ENCODE results near the gene OLFM4. TPM values are rescaled to one million over a fixed set of nuclear protein-coding genes. Genes with fewer than 3 reads are reported as not detected.
"Not testable (repeated sequence)": the region's sequence is repeated elsewhere in the genome, so short reads cannot be mapped to it uniquely, and the experiment has no call there.

The OLFM4 gene
- not detected in 2 replicates for total RNA-seq (2014; rRNA removed; shearing (Covaris generic))

GRCh38 chr13:53028637-53029203 lies at the start of gene OLFM4:
Gene OLFM4, plus strand, starts transcription at chr13:53028813. Its CDS starts 24 bp downstream, at chr13:53028837.
- DNase-seq (ENCODE audit: low read depth): no peak

- DNase-seq (ENCODE audit: low read depth): no peak
These were observed 49.6 kb upstream of the OLFM4 start for GRCh38 chr13:52978989-52979388.

- no peak for DNase-seq (ENCODE audit: low read depth)
These were observed 47.9 kb upstream of the OLFM4 start for GRCh38 chr13:52980695-52981094.

- DNase-seq (ENCODE audit: low read depth): no peak
These were observed 44.8 kb upstream of the OLFM4 start for GRCh38 chr13:52983836-52984235.

GRCh38 chr13:52984881-52985363 lies 43.7 kb upstream of the OLFM4 start:
- DNase-seq (ENCODE audit: low read depth): no peak

- no peak for DNase-seq (ENCODE audit: low read depth)
These were observed 37.1 kb upstream of the OLFM4 start for GRCh38 chr13:52991344-52992020.

GRCh38 chr13:52992110-52992509 lies 36.5 kb upstream of the OLFM4 start:
- no peak for DNase-seq (ENCODE audit: low read depth)

GRCh38 chr13:52994051-52994450 lies 34.6 kb upstream of the OLFM4 start:
- no peak for DNase-seq (ENCODE audit: low read depth)

GRCh38 chr13:52994865-52995264 lies 33.7 kb upstream of the OLFM4 start:
- DNase-seq (ENCODE audit: low read depth): no peak

- no peak for DNase-seq (ENCODE audit: low read depth)
These were observed 32.7 kb upstream of the OLFM4 start for GRCh38 chr13:52995946-52996345.

- DNase-seq (ENCODE audit: low read depth): no peak
These were observed 30.4 kb upstream of the OLFM4 start for GRCh38 chr13:52997951-52998876.

- DNase-seq (ENCODE audit: low read depth): no peak
These were observed 29.4 kb upstream of the OLFM4 start for GRCh38 chr13:52999093-52999696.

GRCh38 chr13:53001444-53002225 lies 27.0 kb upstream of the OLFM4 start:
- DNase-seq (ENCODE audit: low read depth): no peak

- no peak for DNase-seq (ENCODE audit: low read depth)
These were observed 24.0 kb upstream of the OLFM4 start for GRCh38 chr13:53004573-53004972.

- DNase-seq (ENCODE audit: low read depth): no peak
These were observed 23.0 kb upstream of the OLFM4 start for GRCh38 chr13:53005626-53006025.

- no peak for DNase-seq (ENCODE audit: low read depth)
These were observed 20.7 kb upstream of the OLFM4 start for GRCh38 chr13:53007872-53008271.

- DNase-seq (ENCODE audit: low read depth): no peak
These were observed 18.1 kb upstream of the OLFM4 start for GRCh38 chr13:53010374-53011105.

GRCh38 chr13:53012707-53013106 lies 15.9 kb upstream of the OLFM4 start:
- DNase-seq (ENCODE audit: low read depth): no peak

- no peak for DNase-seq (ENCODE audit: low read depth)
These were observed 15.5 kb upstream of the OLFM4 start for GRCh38 chr13:53013113-53013512.

- DNase-seq (ENCODE audit: low read depth): not testable (repeated sequence)
These were observed 14.6 kb upstream of the OLFM4 start for GRCh38 chr13:53014018-53014417.

Measured in RPMI7951 (cell line).